GM12873 (cell line): ENCODE data around the gene CEP95.

Experiments used
- TF ChIP-seq, protein P1 (sequence below): IDR thresholded peaks from 2 replicates; pipeline ENCODE4 v1.5.1; 2012; ENCODE audit warnings: low read depth, mild to moderate bottlenecking, moderate library complexity, low read length, control low read depth; ENCODE audit not compliant: insufficient read depth; ENCODE audit errors: missing control alignments

Gene CEP95

GRCh38 chr17:64554028-64554637 is 47.4 kb downstream of the CEP95 start:
- TF ChIP-seq, protein P1, sequence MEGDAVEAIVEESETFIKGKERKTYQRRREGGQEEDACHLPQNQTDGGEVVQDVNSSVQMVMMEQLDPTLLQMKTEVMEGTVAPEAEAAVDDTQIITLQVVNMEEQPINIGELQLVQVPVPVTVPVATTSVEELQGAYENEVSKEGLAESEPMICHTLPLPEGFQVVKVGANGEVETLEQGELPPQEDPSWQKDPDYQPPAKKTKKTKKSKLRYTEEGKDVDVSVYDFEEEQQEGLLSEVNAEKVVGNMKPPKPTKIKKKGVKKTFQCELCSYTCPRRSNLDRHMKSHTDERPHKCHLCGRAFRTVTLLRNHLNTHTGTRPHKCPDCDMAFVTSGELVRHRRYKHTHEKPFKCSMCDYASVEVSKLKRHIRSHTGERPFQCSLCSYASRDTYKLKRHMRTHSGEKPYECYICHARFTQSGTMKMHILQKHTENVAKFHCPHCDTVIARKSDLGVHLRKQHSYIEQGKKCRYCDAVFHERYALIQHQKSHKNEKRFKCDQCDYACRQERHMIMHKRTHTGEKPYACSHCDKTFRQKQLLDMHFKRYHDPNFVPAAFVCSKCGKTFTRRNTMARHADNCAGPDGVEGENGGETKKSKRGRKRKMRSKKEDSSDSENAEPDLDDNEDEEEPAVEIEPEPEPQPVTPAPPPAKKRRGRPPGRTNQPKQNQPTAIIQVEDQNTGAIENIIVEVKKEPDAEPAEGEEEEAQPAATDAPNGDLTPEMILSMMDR: no peak

- TF ChIP-seq, protein P1: no peak
Observed at GRCh38 chr17:64555281-64555680, 48.5 kb downstream of the CEP95 start.

DNA sequence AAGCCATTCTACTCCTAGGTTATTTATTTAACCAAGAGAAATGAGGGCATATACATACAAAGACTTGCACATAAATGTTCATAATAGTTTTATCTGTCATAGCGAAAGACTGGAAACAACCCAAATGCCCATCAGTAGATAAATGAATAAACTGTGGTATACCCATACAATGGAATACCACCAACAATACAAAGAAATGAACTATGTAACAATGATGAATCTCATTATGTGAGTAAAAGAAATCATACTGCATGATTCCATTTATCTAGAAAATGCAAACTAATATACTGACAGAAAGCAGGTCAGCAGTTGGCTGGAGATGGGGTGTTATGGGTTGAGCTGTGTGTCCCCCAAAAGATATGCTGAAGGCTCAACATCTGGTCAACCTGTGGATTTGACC is 57.3 kb downstream of the CEP95 start:
- TF ChIP-seq, protein P1: no peak

- TF ChIP-seq, protein P1: no peak
Observed at GRCh38 chr17:64565563-64565962, 58.8 kb downstream of the CEP95 start.

DNA sequence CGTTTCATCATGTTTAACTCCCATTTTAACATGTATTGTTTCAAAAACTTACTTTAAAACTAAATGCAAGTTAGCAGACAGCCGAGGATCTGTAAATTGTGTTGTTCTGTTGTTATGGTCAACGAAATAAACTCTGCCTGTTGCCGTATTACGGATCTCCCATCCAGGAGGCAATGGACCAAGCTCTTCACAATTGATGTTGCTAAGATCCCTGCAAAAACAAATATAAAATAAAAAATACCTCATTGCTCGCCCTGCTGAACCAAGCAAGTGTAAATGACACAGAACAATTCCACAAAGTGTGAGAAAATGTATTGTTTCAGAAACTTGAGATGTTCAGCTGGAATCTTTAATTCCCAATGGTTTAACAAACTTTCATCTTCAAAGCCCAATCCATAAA is 65.0 kb downstream of the CEP95 start:
- TF ChIP-seq, protein P1: no peak

- TF ChIP-seq, protein P1: no peak
Observed at GRCh38 chr17:64572682-64573154, 65.9 kb downstream of the CEP95 start.

- TF ChIP-seq, protein P1: no peak
Observed at GRCh38 chr17:64573214-64573613, 66.4 kb downstream of the CEP95 start.
